DND-41 (cell line): ENCODE results near the gene RARG.

ENCODE experiments used
- ATAC-seq: fragments of 200-7000 bp; cut with Tn5 transposase; 3 replicates; pipeline ENCODE4 v1.9.1; 2021; ENCODE audit warnings: low read depth; ENCODE audit not compliant: insufficient read depth
- DNase-seq: peaks from one replicate; pipeline ENCODE4 v3.0.0-alpha.2; 2020
- H2AFZ ChIP-seq: 2 replicates; pipeline ENCODE4 v1.6.0; 2012; ENCODE audit warnings: low read depth, low read length
- H3K27ac ChIP-seq: 2 replicates; pipeline ENCODE4 v1.5.1; 2012; ENCODE audit warnings: low read length, inconsistent platforms
- H3K27me3 ChIP-seq: fragments of 200-600 bp; sonication (generic); 2 replicates; pipeline ENCODE4 v1.6.0; 2012; ENCODE audit warnings: low read length, mild to moderate bottlenecking, inconsistent platforms; ENCODE audit not compliant: insufficient read depth, poor library complexity
- H3K36me3 ChIP-seq: 2 replicates; pipeline ENCODE4 v1.5.1; 2012; ENCODE audit warnings: low read length, inconsistent platforms; ENCODE audit not compliant: insufficient read depth
- H3K4me1 ChIP-seq: 2 replicates; pipeline ENCODE4 v1.5.1; 2012; ENCODE audit warnings: mild to moderate bottlenecking, low read length; ENCODE audit not compliant: insufficient read depth
- H3K4me2 ChIP-seq: 2 replicates; pipeline ENCODE4 v1.6.0; 2012; ENCODE audit warnings: mild to moderate bottlenecking, moderate library complexity, low read length, inconsistent platforms; ENCODE audit not compliant: insufficient read depth
- H3K4me3 ChIP-seq, 2 experiments: fragments of 200-600 bp in 1 of 2; shearing (Covaris generic) in 1 of 2; 2 replicates each; pipeline ENCODE4 v1.5.1; 2012 to 2016; ENCODE audit warnings: inconsistent platforms in 2 of 2, low read length in 2 of 2, mild to moderate bottlenecking in 2 of 2, low read depth in 1 of 2, moderate library complexity in 1 of 2
- H3K79me2 ChIP-seq: 2 replicates; pipeline ENCODE4 v1.6.0; 2012; ENCODE audit warnings: low read length, inconsistent platforms; ENCODE audit not compliant: insufficient read depth
- H3K9ac ChIP-seq: 2 replicates; pipeline ENCODE4 v1.6.0; 2012; ENCODE audit warnings: low read depth, mild to moderate bottlenecking, inconsistent platforms, low read length, moderate library complexity
- H3K9me3 ChIP-seq: 2 replicates; pipeline ENCODE4 v1.5.1; 2012; ENCODE audit warnings: low read length, moderate library complexity, mild to moderate bottlenecking, inconsistent platforms; ENCODE audit not compliant: insufficient read depth, severe bottlenecking
- H4K20me1 ChIP-seq: 2 replicates; pipeline ENCODE4 v1.6.0; 2012; ENCODE audit warnings: low read length; ENCODE audit not compliant: insufficient read depth
- CTCF ChIP-seq: IDR thresholded peaks from 2 replicates; pipeline ENCODE4 v1.5.1; 2012; ENCODE audit warnings: borderline replicate concordance, low read length, moderate library complexity, mild to moderate bottlenecking; ENCODE audit not compliant: poor library complexity, severe bottlenecking; ENCODE audit errors: extremely low read depth
- EZH2 ChIP-seq: IDR thresholded peaks from 3 replicates; pipeline ENCODE4 v1.6.1; 2012; ENCODE audit warnings: borderline replicate concordance, low read depth, mild to moderate bottlenecking, moderate library complexity, low read length, inconsistent platforms; ENCODE audit not compliant: severe bottlenecking

Gene RARG

DNA sequence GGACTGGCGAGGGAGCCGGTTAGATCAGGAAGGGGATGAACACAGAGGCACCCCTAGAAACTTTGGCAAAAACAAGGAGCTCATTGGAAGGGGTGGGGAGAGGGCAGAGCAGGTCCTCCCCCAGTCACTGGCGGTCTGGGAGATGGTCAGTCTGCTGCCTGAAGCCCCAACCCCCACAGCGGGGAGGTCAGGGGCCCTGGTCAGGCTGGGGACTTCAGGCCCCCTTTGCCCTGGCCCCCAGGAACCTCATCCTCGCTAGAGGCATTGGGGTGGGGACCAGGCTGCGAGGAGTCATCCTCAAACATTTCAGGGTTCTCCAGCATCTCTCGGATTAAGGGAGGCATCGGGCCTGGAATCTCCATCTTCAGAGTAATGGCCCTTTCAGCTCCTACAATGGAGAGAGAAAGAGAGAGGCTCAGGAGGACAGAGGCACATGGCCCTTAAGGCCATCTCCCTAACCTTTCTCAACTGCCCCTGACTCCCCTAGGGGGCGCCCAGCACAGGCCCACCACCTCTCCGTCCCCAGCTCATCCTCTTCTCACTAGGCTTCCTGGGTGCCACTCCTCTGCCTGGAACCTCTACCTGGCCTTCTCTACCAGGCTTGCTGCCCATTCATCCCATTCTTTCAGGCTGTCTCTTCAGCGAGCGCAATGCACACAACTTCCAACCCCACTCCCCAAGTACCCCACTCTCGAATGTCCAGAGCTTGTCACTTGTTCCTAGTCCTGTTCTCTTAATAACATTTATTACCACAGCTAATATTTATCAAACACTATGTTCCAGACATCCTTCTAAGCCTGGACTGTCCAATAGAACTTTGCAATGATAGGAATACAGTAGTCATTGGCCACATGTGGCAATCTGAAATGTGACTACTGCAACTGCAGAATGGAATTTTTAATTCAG, 20.3 kb downstream of the RARG start:
- no peak overlapping the region for H3K27ac ChIP-seq
- H2AFZ ChIP-seq, result no peak overlapping the region
- no peak overlapping the region for H3K4me3 ChIP-seq
- peak; percentile 46 for DNase-seq
- H4K20me1 ChIP-seq, result no peaks in the 10 kb centered on the region
- peaks cover 4% of the 10 kb centered on the region for H3K27me3 ChIP-seq
- H3K9me3 ChIP-seq, result no peaks in the 10 kb centered on the region
- peaks cover 14% of the 10 kb centered on the region for H3K4me1 ChIP-seq
- TF ChIP-seq CTCF (peak; percentile 66), EZH2 (no peak)
- no peaks in the 10 kb centered on the region for H3K36me3 ChIP-seq
- H3K9ac ChIP-seq, result no peak overlapping the region
- peak; percentile 35; the same call in 2 of the 3 replicates for ATAC-seq
- H3K79me2 ChIP-seq, result no peaks in the 10 kb centered on the region
- no peak overlapping the region for H3K4me2 ChIP-seq

DNA sequence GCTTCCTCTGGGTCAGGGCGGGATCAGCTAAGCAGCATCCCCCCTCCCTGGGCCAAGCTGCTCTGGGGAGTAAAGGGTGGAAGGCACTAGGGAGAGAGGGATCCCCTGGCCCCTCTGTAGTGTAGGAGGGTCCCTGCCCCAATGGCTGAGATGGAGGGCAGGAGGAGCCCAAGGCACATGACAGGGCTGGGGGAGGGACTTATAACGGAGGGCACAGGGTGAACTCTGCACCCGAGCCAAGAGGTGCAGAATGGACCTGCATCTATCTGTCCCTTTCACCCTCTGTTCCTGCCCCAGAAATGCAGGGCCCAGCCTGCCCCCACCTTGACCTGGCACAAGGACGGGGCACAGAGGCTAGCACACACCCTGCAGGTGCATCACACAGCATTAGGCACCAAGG, 21.2 kb downstream of the RARG start:
- Histone ChIP-seq H3K4me2 (no peak overlapping the region), H3K27me3 (peaks cover 4% of the 10 kb centered on the region)
- no peak for ATAC-seq

GRCh38 chr12:53208877-53209463, 23.0 kb downstream of the RARG start:
- peak; percentile 63 for ATAC-seq
- Histone ChIP-seq H3K4me2 (peak overlapping the region; percentile 42; the same call in 1 of the 2 replicates), H3K9ac (no peak overlapping the region)

More for the DNA sequence above, 21.2 kb downstream of the RARG start:
- no peaks in the 10 kb centered on the region for H3K79me2 ChIP-seq
- H3K4me3 ChIP-seq, result no peak overlapping the region
- no peak overlapping the region for H3K27ac ChIP-seq
- no peaks in the 10 kb centered on the region for H4K20me1 ChIP-seq
- DNase-seq, result no peak
- no peak overlapping the region for H2AFZ ChIP-seq
- no peaks in the 10 kb centered on the region for H3K36me3 ChIP-seq
- H3K9me3 ChIP-seq, result no peaks in the 10 kb centered on the region
- H3K4me1 ChIP-seq, result peaks cover 14% of the 10 kb centered on the region
- no peak overlapping the region for H3K9ac ChIP-seq
- no peak for TF ChIP-seq EZH2
- TF ChIP-seq CTCF, result no peak

More at GRCh38 chr12:53208877-53209463, 23.0 kb downstream of the RARG start:
- Histone ChIP-seq H4K20me1 (no peaks in the 10 kb centered on the region), H3K27me3 (peaks cover 4% of the 10 kb centered on the region), H3K9me3 (no peaks in the 10 kb centered on the region), H2AFZ (no peak overlapping the region), H3K4me1 (peaks cover 14% of the 10 kb centered on the region), H3K27ac (no peak overlapping the region), H3K79me2 (no peaks in the 10 kb centered on the region), H3K4me3 (no peak overlapping the region), H3K36me3 (no peaks in the 10 kb centered on the region)
- peak; percentile 57 for DNase-seq
- TF ChIP-seq CTCF (no peak), EZH2 (no peak)
